Activated naive CD8-positive, alpha-beta T cell treated with anti-CD3 and anti-CD28 coated beads, Interleukin-2, amount 10 ng/mL, durations not matched to agents 7 days and 5 days (primary cell): ENCODE results near the gene BDH1. TPM values are rescaled to one million over a fixed set of nuclear protein-coding genes. Genes with fewer than 3 reads are reported as not detected.

Experiments used
- ATAC-seq: fragments of 150-1000 bp; cut with Tn5 transposase; one replicate; pipeline ENCODE4 v1.10.0; 2021; ENCODE audit warnings: low read depth, moderate library complexity
- POLR2A ChIA-PET: fragments of 350-600 bp; sonication (Branson Sonifier 250); formaldehyde crosslinking; loops from one replicate; lab custom pipeline; 2021; ENCODE audit warnings: antibody characterized with exemption; lab: Charles Lee
- DNase-seq: peaks from one replicate; pipeline ENCODE4 v3.0.0; 2021
- H3K27ac Mint-ChIP-seq: one replicate; pipeline ENCODE4 v1.8.0; 2022; ENCODE audit warnings: mild to moderate bottlenecking, mixed read lengths
- H3K27me3 Mint-ChIP-seq: one replicate; pipeline ENCODE4 v1.8.0; 2022; ENCODE audit warnings: mild to moderate bottlenecking, moderate library complexity, mixed read lengths
- H3K36me3 Mint-ChIP-seq: one replicate; pipeline ENCODE4 v1.8.0; 2021; ENCODE audit warnings: mild to moderate bottlenecking, mixed read lengths
- H3K4me1 Mint-ChIP-seq: one replicate; pipeline ENCODE4 v1.8.0; 2021; ENCODE audit warnings: mixed read lengths
- H3K4me3 Mint-ChIP-seq: one replicate; pipeline ENCODE4 v1.8.0; 2022; ENCODE audit warnings: mild to moderate bottlenecking, moderate library complexity, mixed read lengths
- H3K9me3 Mint-ChIP-seq: one replicate; pipeline ENCODE4 v1.8.0; 2021; ENCODE audit warnings: mixed read lengths
- total RNA-seq, 2 experiments: library from RNA; stranded (reverse); gene quantifications; one replicate each; pipeline ENCODE4 v1.2.3, GENCODE V29; 2021

The BDH1 gene
- total RNA-seq, 2 experiments from 2014 or later, result 108 to 114 TPM

DNA sequence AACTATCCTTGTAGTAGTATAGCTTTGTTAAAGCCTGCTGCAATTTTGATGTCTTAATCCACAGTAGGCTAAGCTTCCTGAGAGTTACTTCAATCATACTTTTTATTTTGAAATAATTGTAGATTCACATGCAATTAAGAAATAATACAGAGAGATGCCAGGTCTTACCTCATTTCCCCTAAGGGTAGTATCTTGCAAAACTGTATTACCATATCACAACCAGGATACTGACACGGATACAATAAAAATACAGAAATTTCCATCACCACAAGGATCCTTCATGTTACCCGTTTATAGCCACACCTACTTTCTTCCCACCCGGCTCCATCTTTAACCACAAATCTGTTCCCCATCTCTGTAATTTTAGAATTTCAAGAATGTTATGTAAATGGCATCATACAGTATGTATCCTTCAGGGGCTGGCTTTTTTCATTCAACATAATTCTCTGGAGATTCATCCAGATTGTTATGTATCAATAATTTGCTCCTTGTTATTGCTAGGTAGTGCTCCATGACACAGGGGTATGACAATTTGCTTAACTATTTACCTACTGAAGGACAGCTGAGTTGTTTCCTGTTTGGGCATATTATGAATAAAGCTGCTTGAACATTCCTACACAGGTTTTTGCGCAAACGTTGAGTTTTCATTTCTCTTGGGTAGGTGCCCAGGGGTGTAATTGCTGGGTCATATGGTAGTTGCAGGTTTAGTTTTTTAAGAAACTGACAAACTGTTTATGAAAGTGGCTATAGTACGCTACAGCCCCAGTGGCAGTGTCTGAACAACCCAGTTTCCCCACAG, 21.6 kb downstream of the BDH1 start:
- no peak overlapping the region for H3K4me3 Mint-ChIP-seq
- no peaks in the 10 kb centered on the region for H3K27me3 Mint-ChIP-seq
- ATAC-seq (no peak), DNase-seq (no peak)
- no peak overlapping the region for H3K27ac Mint-ChIP-seq
- H3K36me3 Mint-ChIP-seq, result peaks cover 26% of the 10 kb centered on the region
- POLR2A ChIA-PET, result no interaction called here
- H3K4me1 Mint-ChIP-seq, result no peaks in the 10 kb centered on the region
- no peaks in the 10 kb centered on the region for H3K9me3 Mint-ChIP-seq

DNA sequence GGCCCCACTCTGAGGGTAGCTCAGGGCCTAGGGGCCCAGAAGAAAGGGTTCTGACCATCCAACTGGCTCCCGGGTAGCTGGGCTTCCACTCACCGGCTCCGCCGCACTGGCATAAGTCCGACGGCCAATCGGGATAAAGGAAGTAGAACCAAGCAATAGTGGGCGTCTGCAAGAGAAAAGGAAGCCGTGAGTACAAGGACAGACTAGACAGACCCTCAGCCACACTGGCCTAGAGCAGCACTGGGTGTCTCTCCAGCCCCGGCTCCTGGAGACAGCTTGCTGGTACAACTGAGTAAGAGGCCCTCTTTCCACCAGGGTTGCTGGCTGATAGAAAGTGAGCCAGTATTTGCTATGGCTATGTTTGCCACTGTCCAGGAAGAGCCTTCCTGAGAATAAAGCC, 22.4 kb downstream of the BDH1 start:
- Mint-ChIP-seq H3K4me1 (no peaks in the 10 kb centered on the region), H3K9me3 (no peaks in the 10 kb centered on the region), H3K27me3 (no peaks in the 10 kb centered on the region), H3K4me3 (no peak overlapping the region), H3K27ac (no peak overlapping the region), H3K36me3 (peaks cover 24% of the 10 kb centered on the region)
- ATAC-seq (no peak), DNase-seq (no peak)
- POLR2A ChIA-PET, result no interaction called here

DNA sequence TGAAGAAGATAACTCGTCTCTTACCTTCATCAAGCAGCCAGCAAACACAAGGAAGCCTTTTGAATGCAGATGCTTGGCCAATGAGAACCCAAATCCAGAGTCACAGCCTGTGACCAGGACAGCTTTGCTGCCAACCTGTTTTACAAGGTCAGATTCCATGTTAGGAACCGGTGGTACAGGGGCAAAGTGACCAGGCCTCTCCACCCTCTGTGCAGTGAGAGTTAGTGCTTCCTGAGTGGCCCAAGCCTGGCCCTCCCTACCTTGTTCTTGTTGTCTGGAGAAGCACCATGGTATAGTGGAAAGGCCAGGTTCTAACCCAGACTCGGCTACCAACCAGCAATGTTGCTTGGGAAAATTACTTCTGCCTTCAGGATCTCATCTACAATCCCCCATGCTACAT, 23.4 kb downstream of the BDH1 start:
- H3K27me3 Mint-ChIP-seq, result no peaks in the 10 kb centered on the region
- peaks cover 28% of the 10 kb centered on the region for H3K36me3 Mint-ChIP-seq
- POLR2A ChIA-PET, result no interaction called here
- no peak overlapping the region for H3K4me3 Mint-ChIP-seq
- DNase-seq (no peak), ATAC-seq (no peak)
- H3K27ac Mint-ChIP-seq, result no peak overlapping the region
- no peaks in the 10 kb centered on the region for H3K9me3 Mint-ChIP-seq
- peaks cover 2% of the 10 kb centered on the region for H3K4me1 Mint-ChIP-seq

DNA sequence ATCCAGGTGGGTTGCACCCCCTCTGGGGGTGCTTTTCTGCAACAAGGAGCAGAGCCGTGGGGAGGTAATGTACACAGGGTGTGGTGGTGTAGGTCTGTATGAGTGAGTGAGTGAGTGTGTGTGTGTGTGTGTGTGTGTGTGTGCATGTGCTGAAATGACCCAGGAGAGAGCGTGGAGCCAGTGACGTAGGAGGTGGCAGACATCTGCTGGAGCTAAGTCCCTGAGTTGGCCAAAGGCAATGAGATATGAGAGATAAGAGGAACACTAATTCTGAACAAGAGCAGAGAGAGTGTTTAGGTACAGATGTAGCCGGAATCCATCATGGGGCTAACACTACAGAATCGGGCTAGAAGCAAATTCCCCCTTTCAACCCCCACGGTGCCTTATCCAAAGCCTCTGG, 27.6 kb downstream of the BDH1 start:
- Mint-ChIP-seq H3K9me3 (no peaks in the 10 kb centered on the region), H3K27me3 (no peaks in the 10 kb centered on the region), H3K36me3 (peaks cover 27% of the 10 kb centered on the region), H3K4me3 (no peak overlapping the region), H3K27ac (no peak overlapping the region), H3K4me1 (peaks cover 2% of the 10 kb centered on the region)
- DNase-seq, result no peak
- ATAC-seq, result no peak
- POLR2A ChIA-PET, result no interaction called here

DNA sequence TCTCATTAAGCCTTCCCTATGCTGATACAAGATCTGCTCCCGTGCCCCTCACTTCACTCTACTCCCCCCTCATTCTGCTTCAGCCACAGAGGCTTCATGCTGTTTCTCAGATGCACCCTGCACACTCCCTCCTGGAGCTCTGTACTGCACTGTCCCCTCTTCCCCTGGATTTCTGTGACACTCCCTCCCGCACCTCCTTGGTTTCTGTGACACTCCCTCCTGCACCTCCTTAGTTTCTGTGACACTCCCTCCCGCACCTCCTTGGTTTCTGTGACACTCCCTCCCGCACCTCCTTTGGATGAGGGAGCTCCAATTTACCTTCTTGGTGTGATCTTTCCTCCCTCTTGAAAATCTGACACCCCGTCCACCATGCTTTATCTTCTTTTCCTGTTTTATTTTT, 28.2 kb downstream of the BDH1 start:
- no peaks in the 10 kb centered on the region for H3K9me3 Mint-ChIP-seq
- H3K4me3 Mint-ChIP-seq, result no peak overlapping the region
- ATAC-seq (no peak), DNase-seq (no peak)
- no peaks in the 10 kb centered on the region for H3K27me3 Mint-ChIP-seq
- H3K27ac Mint-ChIP-seq, result no peak overlapping the region
- POLR2A ChIA-PET, result no interaction called here
- peaks cover 2% of the 10 kb centered on the region for H3K4me1 Mint-ChIP-seq
- peaks cover 29% of the 10 kb centered on the region for H3K36me3 Mint-ChIP-seq

DNA sequence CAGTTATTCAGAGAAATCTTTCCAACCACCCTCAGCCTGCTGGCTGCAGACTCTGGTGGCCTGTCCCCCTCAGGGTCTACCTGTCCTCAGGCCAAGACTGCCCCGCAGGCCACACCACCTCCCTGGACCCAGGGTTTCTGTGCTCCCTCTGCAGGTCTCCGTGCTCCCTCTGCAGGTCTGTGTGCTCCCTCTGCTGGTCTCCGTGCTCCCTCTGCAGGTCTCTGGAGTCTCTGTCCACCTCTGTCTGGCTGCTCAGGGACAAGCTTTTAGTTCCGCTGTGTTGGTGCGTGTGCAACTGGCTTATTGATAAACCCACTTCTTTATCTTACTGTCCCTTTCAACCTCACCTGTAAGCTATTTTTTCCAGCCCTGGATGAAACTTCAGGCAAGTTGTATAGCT, 30.1 kb downstream of the BDH1 start:
- POLR2A ChIA-PET, result interaction anchor here (0.6 kb wide), 2 partner anchors 10 to 29 kb away, joined by 3 read pairs; no protein-coding TSS in a partner anchor
- peaks cover 2% of the 10 kb centered on the region for H3K4me1 Mint-ChIP-seq
- H3K27me3 Mint-ChIP-seq, result no peaks in the 10 kb centered on the region
- DNase-seq (no peak), ATAC-seq (no peak)
- no peak overlapping the region for H3K4me3 Mint-ChIP-seq
- peak overlapping the region; percentile 1 for H3K27ac Mint-ChIP-seq
- peaks cover 43% of the 10 kb centered on the region for H3K36me3 Mint-ChIP-seq
- peaks cover 1% of the 10 kb centered on the region for H3K9me3 Mint-ChIP-seq

DNA sequence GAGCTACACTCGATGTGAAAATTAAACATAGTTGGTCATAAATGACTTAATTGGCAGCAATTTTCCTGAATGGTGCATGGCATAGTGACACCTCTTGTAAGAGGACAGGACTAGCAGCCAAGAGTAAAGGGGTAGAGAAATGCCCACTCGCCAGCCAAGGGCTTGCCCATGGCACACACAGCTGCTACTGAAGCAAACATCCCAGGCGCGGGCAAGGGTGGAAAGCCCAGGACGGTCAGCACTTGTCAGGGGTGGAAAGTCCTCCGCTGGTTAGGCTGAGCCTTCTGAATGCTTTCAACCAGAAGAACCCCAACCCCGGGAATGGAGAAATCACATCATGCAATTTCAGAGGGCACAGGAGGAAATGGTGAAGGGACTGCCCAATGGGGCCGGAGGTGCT, 31.6 kb downstream of the BDH1 start:
- Mint-ChIP-seq H3K27ac (no peak overlapping the region), H3K36me3 (peaks cover 50% of the 10 kb centered on the region), H3K4me3 (no peak overlapping the region), H3K27me3 (no peaks in the 10 kb centered on the region), H3K9me3 (peaks cover 2% of the 10 kb centered on the region), H3K4me1 (peaks cover 2% of the 10 kb centered on the region)
- ATAC-seq (no peak), DNase-seq (no peak)
- POLR2A ChIA-PET, result interaction anchor here (0.6 kb wide), 1 partner anchor 68 kb away, joined by 4 read pairs; no protein-coding TSS in a partner anchor

DNA sequence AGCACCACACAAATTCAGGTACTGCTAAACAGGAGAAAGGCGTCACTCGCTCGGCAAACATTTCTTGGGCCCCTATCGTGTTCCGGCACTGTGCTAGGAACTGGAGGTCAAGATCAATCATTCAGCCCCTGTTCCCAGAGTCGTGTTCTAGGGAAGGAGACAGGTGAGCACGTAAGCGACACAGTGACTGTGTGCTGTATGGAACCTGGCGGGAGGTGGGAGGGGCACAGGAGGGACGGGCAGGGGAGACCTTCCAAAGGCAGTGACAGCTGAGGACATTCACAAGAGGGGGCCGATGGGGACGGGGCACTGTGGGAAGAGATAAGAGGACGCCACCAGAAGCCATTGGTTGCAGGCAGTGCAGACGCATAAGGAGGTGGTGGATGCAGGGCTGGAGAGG, 32.2 kb downstream of the BDH1 start:
- POLR2A ChIA-PET, result no interaction called here
- DNase-seq (no peak), ATAC-seq (no peak)
- H3K4me1 Mint-ChIP-seq, result peaks cover 5% of the 10 kb centered on the region
- H3K27me3 Mint-ChIP-seq, result no peaks in the 10 kb centered on the region
- no peak overlapping the region for H3K27ac Mint-ChIP-seq
- peaks cover 55% of the 10 kb centered on the region for H3K36me3 Mint-ChIP-seq
- H3K4me3 Mint-ChIP-seq, result no peak overlapping the region
- H3K9me3 Mint-ChIP-seq, result peaks cover 4% of the 10 kb centered on the region

DNA sequence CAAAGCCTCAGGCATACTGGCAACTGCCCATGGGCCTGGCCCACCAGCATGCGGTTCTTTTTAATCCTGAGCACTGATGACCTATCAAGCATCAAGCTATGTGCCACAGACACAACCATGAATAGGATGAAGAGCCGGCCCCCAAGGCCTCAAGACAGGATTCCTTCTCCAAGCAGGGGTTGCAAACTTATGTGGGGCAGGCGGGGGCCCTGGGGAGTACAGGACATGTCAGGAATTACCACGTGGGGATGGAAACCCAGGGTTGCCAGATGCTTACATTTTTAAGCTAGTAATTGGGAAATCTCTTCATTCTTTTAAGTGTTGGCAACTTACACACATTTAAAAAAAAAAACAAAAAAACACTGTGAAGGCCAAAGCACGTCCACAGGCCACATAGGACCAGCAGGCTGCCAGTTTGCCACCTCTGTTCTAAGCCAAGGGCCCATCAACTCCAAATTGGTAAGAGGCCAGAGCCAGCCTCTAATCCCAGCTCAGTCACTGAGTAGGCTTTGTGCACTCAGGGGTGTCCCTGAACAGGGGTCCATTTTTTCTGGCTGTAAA, 32.8 kb downstream of the BDH1 start:
- Mint-ChIP-seq H3K4me1 (peaks cover 3% of the 10 kb centered on the region), H3K27ac (no peak overlapping the region), H3K4me3 (no peak overlapping the region), H3K27me3 (no peaks in the 10 kb centered on the region), H3K9me3 (peaks cover 4% of the 10 kb centered on the region), H3K36me3 (peaks cover 51% of the 10 kb centered on the region)
- POLR2A ChIA-PET, result interaction anchor here (1.0 kb wide), 1 partner anchor 581 kb away, joined by 3 read pairs; the partner anchor contains the start of gene NCBP2
- no peak for ATAC-seq
- no peak for DNase-seq

DNA sequence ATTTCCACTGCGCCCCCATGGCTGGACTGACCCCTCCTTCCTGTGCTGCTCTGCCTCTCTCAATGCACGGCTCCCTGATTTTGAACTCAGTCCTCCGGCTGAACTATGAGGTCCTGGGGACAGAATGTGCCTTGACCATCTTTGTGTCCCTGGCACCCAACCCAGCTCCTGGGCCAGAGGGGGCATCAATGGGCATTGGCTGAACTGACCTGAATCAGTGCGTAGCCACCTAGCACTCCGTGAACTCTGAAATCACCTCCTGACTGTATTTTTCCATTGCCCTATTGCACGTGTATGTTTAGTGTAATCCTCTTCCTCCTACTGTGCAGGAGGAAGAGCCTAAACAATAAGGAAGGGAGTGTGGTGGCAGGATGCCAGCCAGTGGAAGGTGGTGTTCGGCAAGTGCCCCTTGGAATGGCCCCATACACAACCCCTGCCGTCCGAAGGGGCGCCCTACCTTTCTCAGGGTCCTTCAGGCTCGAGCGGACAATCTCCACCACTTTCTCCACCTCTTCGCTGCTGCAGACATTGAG, 33.5 kb downstream of the BDH1 start:
- POLR2A ChIA-PET, result interaction anchor here (1.0 kb wide), 1 partner anchor 580 kb away, joined by 3 read pairs; the partner anchor contains the start of gene NCBP2
- Mint-ChIP-seq H3K27ac (no peak overlapping the region), H3K27me3 (no peaks in the 10 kb centered on the region), H3K36me3 (peaks cover 45% of the 10 kb centered on the region), H3K9me3 (peaks cover 4% of the 10 kb centered on the region), H3K4me1 (peaks cover 3% of the 10 kb centered on the region), H3K4me3 (no peak overlapping the region)
- no peak for ATAC-seq
- DNase-seq, result no peak

DNA sequence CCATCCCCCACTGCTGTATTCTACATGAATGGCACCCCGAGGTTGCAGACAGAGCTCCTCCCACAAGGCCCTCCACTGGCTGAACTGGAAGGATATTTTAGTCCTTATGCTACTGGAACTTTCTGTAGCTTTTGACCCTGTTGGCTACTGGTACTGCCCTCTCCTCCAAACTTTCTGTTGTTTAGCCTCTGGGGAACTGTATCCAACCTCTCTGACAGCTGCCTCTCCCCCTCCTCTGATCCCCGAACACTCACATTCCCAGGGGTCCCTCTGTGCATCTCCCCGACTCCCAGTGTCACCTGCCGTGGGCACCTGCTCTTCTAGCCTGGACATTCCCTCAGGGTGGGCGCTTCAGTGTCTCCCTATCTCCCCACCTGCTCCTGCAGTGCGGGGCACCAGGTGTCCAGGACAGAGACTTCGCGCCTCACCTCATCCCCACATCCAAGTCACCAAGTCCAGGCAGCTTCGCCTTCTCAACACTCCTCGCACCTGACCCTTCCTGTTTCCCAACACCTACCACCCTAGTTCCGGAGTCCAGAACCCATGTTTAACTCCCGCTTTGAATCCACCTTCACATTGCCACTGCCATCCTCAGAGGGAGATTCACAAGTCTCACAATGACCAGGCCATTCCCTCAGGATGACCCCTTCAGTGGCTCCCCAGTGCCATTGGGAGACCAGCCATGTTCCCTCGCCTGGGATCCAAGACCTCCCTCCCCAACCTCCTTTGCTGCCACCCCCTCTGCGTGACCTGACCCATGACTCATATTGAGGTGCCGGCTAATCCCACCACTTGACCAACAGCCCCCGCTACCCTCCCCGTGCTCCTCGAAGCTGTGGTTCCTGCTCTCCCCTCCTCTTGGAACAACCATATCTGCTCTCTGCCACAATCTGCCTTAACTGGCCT, 34.2 kb downstream of the BDH1 start:
- Mint-ChIP-seq H3K4me1 (peaks cover 7% of the 10 kb centered on the region), H3K36me3 (peaks cover 46% of the 10 kb centered on the region), H3K27ac (no peak overlapping the region), H3K4me3 (no peak overlapping the region), H3K9me3 (peaks cover 4% of the 10 kb centered on the region), H3K27me3 (no peaks in the 10 kb centered on the region)
- DNase-seq (no peak), ATAC-seq (no peak)
- POLR2A ChIA-PET, result no interaction called here

DNA sequence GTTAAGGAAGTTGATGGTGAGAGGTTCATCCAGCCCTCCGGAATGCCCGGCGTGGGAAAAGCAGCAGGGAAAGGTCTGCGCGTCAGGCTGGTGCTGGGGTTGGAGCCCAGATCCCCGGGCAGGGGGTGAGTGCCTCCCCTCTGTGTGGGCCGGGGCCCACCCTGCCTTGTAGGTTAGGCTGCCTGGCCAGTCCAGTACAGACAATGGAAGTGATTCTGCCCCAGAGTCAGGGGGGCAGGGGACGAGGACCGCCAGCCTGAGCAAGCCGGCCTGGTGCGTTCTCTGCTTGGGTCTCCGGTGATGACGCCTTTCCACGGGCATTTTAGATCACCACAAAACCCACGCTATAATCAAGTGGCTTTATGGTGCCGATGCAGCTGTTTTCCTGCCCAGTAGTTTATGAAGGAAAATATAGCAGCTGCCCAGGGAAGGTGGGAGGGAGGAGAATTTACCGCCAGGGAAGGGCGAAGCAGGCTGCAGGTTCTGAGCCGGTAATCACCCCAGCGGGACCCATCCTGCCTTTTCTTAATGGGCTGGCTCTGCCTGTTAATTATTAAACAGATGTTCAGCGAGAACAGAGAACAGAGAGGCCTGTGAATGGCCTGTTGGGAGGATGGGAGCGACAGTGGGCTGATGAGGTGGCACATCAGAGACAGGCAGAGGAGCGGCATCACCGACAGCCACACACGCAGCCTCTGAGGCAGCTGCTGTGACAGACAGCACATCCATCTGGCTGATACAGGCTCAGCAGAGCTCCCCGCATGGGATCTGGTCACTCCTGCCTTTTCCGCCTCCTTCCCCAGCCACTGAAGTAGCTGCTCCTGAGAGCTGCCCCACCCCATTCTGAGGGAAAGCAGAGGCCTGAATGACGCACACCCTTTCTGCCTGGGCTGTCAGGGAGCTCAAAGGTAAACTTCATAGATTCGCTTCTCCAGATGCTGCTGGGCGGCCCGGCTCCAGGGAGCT, 35.2 kb downstream of the BDH1 start:
- Mint-ChIP-seq H3K36me3 (peaks cover 54% of the 10 kb centered on the region), H3K27ac (no peak overlapping the region), H3K4me3 (no peak overlapping the region), H3K4me1 (peaks cover 11% of the 10 kb centered on the region), H3K27me3 (no peaks in the 10 kb centered on the region), H3K9me3 (peaks cover 4% of the 10 kb centered on the region)
- ATAC-seq, result no peak
- POLR2A ChIA-PET, result no interaction called here
- no peak for DNase-seq
